Tibial nerve (tissue), 3 donors: Measurements from ENCODE around the gene CTSL.

ENCODE experiments used
- POLR2A ChIP-seq, 2 donors: fragments of 450-650 bp; IDR thresholded peaks; one replicate each; pipeline ENCODE4 v1.6.1; 2017; ENCODE audit warnings: antibody characterized with exemption in 2 of 2, mild to moderate bottlenecking in 2 of 2, moderate library complexity in 2 of 2
- TF ChIP-seq, protein P1 (sequence below), 5 experiments: fragments of 200-600 bp in 3 of 5; fragments of 450-650 bp in 2 of 5; sonication (generic) in 3 of 5; IDR thresholded peaks; one replicate each; pipeline ENCODE4 v1.5.1; 2016 to 2019; ENCODE audit warnings: antibody characterized with exemption in 5 of 5, mild to moderate bottlenecking in 3 of 5, moderate library complexity in 2 of 5

DNA sequence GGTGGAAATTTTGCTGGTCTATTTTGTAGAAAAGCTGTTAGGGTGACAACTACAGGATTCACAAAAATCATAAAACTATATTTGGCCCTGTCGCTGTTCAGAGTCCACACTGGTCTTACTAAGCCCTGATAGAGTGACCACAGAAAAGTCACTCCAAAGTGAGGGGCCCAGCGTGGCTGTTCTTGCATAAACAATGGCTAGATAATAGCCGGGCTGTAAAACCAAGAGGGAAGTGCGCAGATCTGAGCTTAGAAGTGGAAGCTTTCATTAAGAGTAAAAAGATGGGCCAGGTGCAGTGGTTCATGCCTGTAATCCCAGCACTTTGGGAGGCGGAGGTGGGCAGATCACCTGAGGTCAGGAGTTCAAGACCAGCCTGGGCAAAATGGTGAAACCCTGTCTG, 15.5 kb upstream of the CTSL start:
- TF ChIP-seq, protein P1, sequence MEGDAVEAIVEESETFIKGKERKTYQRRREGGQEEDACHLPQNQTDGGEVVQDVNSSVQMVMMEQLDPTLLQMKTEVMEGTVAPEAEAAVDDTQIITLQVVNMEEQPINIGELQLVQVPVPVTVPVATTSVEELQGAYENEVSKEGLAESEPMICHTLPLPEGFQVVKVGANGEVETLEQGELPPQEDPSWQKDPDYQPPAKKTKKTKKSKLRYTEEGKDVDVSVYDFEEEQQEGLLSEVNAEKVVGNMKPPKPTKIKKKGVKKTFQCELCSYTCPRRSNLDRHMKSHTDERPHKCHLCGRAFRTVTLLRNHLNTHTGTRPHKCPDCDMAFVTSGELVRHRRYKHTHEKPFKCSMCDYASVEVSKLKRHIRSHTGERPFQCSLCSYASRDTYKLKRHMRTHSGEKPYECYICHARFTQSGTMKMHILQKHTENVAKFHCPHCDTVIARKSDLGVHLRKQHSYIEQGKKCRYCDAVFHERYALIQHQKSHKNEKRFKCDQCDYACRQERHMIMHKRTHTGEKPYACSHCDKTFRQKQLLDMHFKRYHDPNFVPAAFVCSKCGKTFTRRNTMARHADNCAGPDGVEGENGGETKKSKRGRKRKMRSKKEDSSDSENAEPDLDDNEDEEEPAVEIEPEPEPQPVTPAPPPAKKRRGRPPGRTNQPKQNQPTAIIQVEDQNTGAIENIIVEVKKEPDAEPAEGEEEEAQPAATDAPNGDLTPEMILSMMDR (IDR thresholded peaks at IDR 0.05), result no peak
- no peak for TF ChIP-seq POLR2A (IDR thresholded peaks at IDR 0.05)
